ENCODE data around the gene WNT4.

The WNT4 gene

GRCh38 chr1:22174446-22175220 is 31.7 kb upstream of the WNT4 start:
- TF ChIP-seq, protein P1, sequence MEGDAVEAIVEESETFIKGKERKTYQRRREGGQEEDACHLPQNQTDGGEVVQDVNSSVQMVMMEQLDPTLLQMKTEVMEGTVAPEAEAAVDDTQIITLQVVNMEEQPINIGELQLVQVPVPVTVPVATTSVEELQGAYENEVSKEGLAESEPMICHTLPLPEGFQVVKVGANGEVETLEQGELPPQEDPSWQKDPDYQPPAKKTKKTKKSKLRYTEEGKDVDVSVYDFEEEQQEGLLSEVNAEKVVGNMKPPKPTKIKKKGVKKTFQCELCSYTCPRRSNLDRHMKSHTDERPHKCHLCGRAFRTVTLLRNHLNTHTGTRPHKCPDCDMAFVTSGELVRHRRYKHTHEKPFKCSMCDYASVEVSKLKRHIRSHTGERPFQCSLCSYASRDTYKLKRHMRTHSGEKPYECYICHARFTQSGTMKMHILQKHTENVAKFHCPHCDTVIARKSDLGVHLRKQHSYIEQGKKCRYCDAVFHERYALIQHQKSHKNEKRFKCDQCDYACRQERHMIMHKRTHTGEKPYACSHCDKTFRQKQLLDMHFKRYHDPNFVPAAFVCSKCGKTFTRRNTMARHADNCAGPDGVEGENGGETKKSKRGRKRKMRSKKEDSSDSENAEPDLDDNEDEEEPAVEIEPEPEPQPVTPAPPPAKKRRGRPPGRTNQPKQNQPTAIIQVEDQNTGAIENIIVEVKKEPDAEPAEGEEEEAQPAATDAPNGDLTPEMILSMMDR (conservative IDR thresholded peaks at IDR 0.05; ENCODE audit: low read depth, low read length), result no peak
- no peak for DNase-seq (ENCODE audit: low read depth)
- no peak overlapping the region for H3K4me3 ChIP-seq (ENCODE audit: low read depth, low read length)

GRCh38 chr1:22171951-22172715 is 29.2 kb upstream of the WNT4 start:
- H3K4me3 ChIP-seq (ENCODE audit: low read depth, low read length), result no peak overlapping the region
- TF ChIP-seq, protein P1 (conservative IDR thresholded peaks at IDR 0.05; ENCODE audit: low read depth, low read length), result no peak
- DNase-seq (ENCODE audit: low read depth), result no peak

DNA sequence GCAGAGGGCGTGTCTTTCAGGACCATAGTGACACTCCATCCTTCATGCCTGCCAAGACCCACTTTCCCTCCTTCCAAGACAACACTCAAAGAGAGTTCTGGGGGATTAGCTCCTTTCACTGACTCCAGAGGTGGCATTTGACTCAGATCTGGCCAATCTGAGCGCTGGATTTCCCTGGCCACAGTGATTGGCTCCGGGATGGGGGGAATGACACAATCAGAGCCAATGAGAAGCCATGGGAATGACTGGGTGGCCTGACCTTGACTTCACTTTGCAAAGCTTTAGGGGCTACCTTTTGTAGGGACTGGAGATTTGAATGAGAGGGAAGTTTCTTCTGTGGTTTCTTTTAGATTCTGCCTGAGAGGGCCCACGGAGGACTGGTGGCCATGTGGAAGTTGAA is 26.9 kb upstream of the WNT4 start:
- no peak for DNase-seq (ENCODE audit: low read depth)
- TF ChIP-seq, protein P1 (conservative IDR thresholded peaks at IDR 0.05; ENCODE audit: low read depth, low read length), result no peak

DNA sequence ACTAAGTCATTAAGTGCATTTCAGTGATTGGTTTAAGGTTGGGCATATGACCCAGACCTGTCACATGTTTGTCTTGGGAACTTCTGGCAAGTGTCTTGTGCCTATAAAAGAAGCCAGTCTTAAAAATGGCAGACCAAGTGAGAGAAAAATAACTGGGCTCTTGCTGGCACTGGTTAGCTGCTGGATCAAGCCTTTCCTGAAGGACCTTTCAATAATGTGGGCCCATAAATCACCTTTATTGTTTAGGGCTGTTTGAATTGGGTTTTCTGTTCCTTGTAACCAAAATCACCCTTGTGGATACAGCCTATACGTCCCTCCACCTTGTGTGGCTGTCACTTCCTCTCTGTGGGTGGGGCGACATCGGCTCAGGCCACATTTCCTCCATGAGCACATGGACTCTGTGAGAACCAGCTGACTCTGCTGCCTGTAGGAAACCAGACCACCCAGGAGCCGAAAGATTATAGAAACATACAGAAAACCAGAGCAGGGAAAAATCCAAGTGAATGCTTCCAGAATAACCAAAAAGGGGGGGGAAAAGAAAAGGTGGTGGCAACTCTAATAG is 25.6 kb upstream of the WNT4 start:
- H3K4me3 ChIP-seq (ENCODE audit: low read depth, low read length), result no peak overlapping the region
- no peak for DNase-seq (ENCODE audit: low read depth)
- TF ChIP-seq, protein P1 (conservative IDR thresholded peaks at IDR 0.05; ENCODE audit: low read depth, low read length), result no peak

More for the DNA sequence above, 26.9 kb upstream of the WNT4 start:
- H3K4me3 ChIP-seq (ENCODE audit: low read depth, low read length), result no peak overlapping the region

DNA sequence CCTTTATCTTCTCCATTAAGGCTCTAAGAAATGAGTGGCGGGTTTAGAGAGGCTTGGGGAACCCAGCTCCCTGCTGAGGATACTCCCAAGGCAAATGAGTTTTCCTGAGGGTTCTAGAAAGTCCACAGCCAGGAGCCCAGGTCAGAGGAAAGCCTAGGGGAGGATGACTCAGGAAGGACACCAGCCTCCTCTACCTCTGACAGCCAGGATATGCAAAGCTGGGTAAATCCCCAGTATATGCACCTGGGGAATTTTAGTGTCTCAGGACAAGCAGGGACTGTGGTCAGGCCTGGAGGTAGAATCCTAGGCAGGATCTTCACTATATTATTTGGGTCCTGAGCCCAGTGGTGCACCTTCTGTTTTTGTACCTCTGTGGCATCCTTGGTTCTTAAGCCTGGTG is 23.5 kb upstream of the WNT4 start:
- DNase-seq (ENCODE audit: low read depth), result no peak
- TF ChIP-seq, protein P1 (conservative IDR thresholded peaks at IDR 0.05; ENCODE audit: low read depth, low read length), result no peak
- no peak overlapping the region for H3K4me3 ChIP-seq (ENCODE audit: low read depth, low read length)

GRCh38 chr1:22164841-22165808 is 22.2 kb upstream of the WNT4 start:
- TF ChIP-seq, protein P1 (conservative IDR thresholded peaks at IDR 0.05; ENCODE audit: low read depth, low read length), result no peak
- no peak overlapping the region for H3K4me3 ChIP-seq (ENCODE audit: low read depth, low read length)
- no peak for DNase-seq (ENCODE audit: low read depth)
